Left lung (tissue), 10 donors: Measurements from ENCODE around the gene CLASRP. TPM values are rescaled to one million over a fixed set of nuclear protein-coding genes. Genes with fewer than 3 reads are reported as not detected.

Experiments used
- ATAC-seq: fragments of 200-7000 bp; cut with Tn5 transposase; one replicate; pipeline ENCODE4 v1.9.1; 2020; ENCODE audit warnings: moderate library complexity
- DNase-seq, 4 donors: peaks; one replicate each; pipeline ENCODE4 v3.0.0-alpha.2; 2013 to 2020
- H3K27ac ChIP-seq, 2 donors: fragments of 200-600 bp; sonication (generic) in 1 of 2; one replicate each; pipeline versions ENCODE4 v1.5.0 to v1.8.0; 2020 to 2021
- H3K27me3 ChIP-seq, 2 donors: fragments of 200-600 bp; sonication (generic) in 1 of 2; one replicate each; pipeline versions ENCODE4 v1.5.0 to v1.8.0; 2020 to 2021
- H3K36me3 ChIP-seq, 2 donors: fragments of 200-600 bp; sonication (generic) in 1 of 2; one replicate each; pipeline versions ENCODE4 v1.5.0 to v1.8.0; 2020 to 2021
- H3K4me1 ChIP-seq, 2 donors: fragments of 200-600 bp; one replicate each; pipeline ENCODE4 v1.8.0; 2021
- H3K4me3 ChIP-seq, 2 donors: fragments of 200-600 bp; sonication (generic) in 1 of 2; one replicate each; pipeline versions ENCODE4 v1.5.0 to v1.8.0; 2020 to 2021; ENCODE audit warnings: mild to moderate bottlenecking in 1 of 2
- H3K9me3 ChIP-seq, 2 donors: fragments of 200-600 bp; sonication (generic) in 1 of 2; one replicate each; pipeline versions ENCODE4 v1.5.0 to v1.8.0; 2020 to 2021
- intact Hi-C, 2 donors: fragments of 100-400 bp; cut with DNase I; formaldehyde crosslinking; loops; one replicate each; pipeline versions ENCODE4 v1.11.2 to v1.14.2; 2022
- polyA plus RNA-seq, 6 donors: library from polyadenylated mRNA; unstranded; fragments of 120-200 nt; gene quantifications; one replicate each; pipeline ENCODE4 v1.2.1, GENCODE V29; 2013; ENCODE audit not compliant: insufficient read length in 6 of 6
- total RNA-seq, 2 donors: library from RNA; stranded (reverse); fragmentation: NEBNext Ultra II Directional; extraction: Animal tissue kit (Norgen Biotek cat#: 25700); gene quantifications; one replicate each; pipeline ENCODE4 v1.2.1, GENCODE V29; 2021
- TF ChIP-seq, protein P1 (sequence below), 2 donors: fragments of 200-600 bp; sonication (generic) in 1 of 2; IDR thresholded peaks; one replicate each; pipeline versions ENCODE4 v1.5.0 to v1.8.0; 2021; ENCODE audit warnings: antibody characterized with exemption in 2 of 2
- donor health status: DM: no; HTN: yes; CAD: no.
- donor health status: DM: no; HTN: no; CAD: no.

CLASRP gene
- total and polyA plus RNA-seq, 8 donors: 62.9 to 95.3 (median 81.7) TPM

DNA sequence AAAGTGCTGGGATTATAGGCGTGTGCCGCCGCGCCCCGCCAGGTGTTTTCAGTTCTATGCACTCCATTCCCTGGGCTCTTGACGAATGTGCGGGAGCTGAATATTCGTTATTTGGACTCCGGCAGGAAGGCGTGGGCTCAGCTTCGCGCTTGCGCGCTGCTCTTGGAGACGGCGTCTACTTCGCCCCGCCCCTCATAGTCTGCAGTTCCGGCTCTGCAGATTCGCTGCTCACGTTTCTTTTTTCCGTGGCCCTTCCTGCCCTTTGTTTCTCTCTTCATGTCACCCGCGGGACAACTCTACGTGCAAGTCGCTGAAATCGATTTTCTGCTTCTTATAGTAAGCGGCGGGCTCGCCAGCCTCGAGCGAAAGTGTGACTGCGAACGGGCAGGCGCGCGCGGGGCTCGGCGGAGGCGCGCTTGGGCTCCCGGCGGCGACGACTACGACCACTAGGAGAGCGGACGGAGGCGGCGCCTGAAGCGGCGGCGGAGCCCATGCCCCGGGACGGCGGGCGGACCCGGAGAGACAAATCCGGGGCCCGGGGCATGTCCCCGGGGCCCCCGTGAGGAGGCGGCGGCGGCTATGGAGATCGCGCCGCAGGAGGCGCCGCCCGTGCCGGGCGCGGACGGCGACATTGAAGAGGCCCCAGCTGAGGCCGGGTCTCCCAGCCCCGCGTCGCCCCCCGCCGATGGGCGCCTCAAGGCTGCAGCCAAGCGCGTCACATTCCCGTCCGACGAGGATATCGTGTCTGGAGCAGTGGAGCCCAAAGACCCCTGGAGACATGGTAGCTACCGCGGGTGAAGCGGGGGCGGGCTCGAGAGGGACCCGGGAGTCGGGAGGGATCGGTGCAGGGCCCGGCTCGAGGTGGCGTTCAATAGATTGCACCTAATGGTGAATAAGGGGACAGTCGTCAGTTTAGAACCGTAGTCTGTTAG is 54.2 kb downstream of the CLASRP start, which contains the start of gene PPP1R37:
Gene PPP1R37, plus strand, starts transcription at position 433 of the 932 bp plus-strand sequence. Its CDS starts 147 bp downstream, at position 580.
- Histone ChIP-seq H3K36me3 (peaks cover 0 to 16% of the 10 kb centered on the region in 2 donors), H3K27ac (peak within 1 kb of the TSS; percentile 79 to 85), H3K4me1 (peaks cover 29 to 47% of the 10 kb centered on the region in 2 donors), H3K4me3 (peak within 1 kb of the TSS; percentile 90 to 94), H3K27me3 (no peaks in the 10 kb centered on the region), H3K9me3 (no peaks in the 10 kb centered on the region)
- TF ChIP-seq, protein P1, sequence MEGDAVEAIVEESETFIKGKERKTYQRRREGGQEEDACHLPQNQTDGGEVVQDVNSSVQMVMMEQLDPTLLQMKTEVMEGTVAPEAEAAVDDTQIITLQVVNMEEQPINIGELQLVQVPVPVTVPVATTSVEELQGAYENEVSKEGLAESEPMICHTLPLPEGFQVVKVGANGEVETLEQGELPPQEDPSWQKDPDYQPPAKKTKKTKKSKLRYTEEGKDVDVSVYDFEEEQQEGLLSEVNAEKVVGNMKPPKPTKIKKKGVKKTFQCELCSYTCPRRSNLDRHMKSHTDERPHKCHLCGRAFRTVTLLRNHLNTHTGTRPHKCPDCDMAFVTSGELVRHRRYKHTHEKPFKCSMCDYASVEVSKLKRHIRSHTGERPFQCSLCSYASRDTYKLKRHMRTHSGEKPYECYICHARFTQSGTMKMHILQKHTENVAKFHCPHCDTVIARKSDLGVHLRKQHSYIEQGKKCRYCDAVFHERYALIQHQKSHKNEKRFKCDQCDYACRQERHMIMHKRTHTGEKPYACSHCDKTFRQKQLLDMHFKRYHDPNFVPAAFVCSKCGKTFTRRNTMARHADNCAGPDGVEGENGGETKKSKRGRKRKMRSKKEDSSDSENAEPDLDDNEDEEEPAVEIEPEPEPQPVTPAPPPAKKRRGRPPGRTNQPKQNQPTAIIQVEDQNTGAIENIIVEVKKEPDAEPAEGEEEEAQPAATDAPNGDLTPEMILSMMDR (IDR thresholded peaks at IDR 0.05): peak; percentile 32 to 65
- intact Hi-C loops: no loop called here
- DNase-seq: peak; percentile 96 to 98 (median 97)
- ATAC-seq: peak; percentile 84

GRCh38 chr19:45094137-45094536 is 55.3 kb downstream of the CLASRP start:
- H3K36me3 ChIP-seq: peaks cover 0 to 12% of the 10 kb centered on the region in 2 donors
- DNase-seq (no peak), ATAC-seq (no peak)
- no peaks in the 10 kb centered on the region for H3K27me3 ChIP-seq
- intact Hi-C loops: no loop called here
- peaks cover 39 to 58% of the 10 kb centered on the region in 2 donors for H3K4me1 ChIP-seq
- TF ChIP-seq, protein P1 (IDR thresholded peaks at IDR 0.05): no peak
- peak overlapping the region; percentile 90 to 94 for H3K4me3 ChIP-seq
- no peaks in the 10 kb centered on the region for H3K9me3 ChIP-seq
- no peak overlapping the region for H3K27ac ChIP-seq

DNA sequence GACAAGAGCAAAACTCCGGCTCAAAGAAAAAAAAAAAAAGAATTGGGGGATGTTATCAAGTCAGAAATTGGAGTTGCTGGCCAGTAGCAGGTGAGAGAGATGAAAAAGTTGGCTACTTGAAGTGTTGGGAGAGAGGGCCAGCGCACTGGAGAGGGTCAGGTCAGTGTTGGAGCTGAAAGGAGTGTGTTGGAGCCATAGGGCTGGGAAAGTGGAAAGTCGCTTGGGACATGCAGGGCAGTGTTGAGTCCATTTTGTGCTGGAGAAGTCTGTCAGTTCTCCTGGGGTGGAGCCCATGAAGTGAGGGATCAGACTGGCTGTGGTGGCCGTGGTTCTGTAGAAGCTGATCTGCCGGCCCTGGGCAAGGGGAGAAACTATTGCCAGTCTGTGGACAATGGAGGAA is 55.9 kb downstream of the CLASRP start:
- DNase-seq: no peak
- TF ChIP-seq, protein P1 (IDR thresholded peaks at IDR 0.05): no peak
- Histone ChIP-seq H3K9me3 (no peaks in the 10 kb centered on the region), H3K4me1 (peaks cover 41 to 64% of the 10 kb centered on the region in 2 donors), H3K27ac (no peak overlapping the region), H3K4me3 (peak overlapping the region in 1 of 2 donors; percentile 94), H3K36me3 (peaks cover 0 to 12% of the 10 kb centered on the region in 2 donors), H3K27me3 (no peaks in the 10 kb centered on the region)
- no peak for ATAC-seq
- intact Hi-C loops: no loop called here

- DNase-seq (no peak), ATAC-seq (no peak)
- TF ChIP-seq, protein P1 (IDR thresholded peaks at IDR 0.05): no peak
- Histone ChIP-seq H3K27ac (no peak overlapping the region), H3K4me3 (no peak overlapping the region), H3K4me1 (peaks cover 41 to 65% of the 10 kb centered on the region in 2 donors), H3K9me3 (no peaks in the 10 kb centered on the region), H3K27me3 (no peaks in the 10 kb centered on the region), H3K36me3 (peaks cover 0 to 3% of the 10 kb centered on the region in 2 donors)
- intact Hi-C loops: no loop called here
These were observed 56.9 kb downstream of the CLASRP start for GRCh38 chr19:45095496-45096413.
